H9 (cell line): Measurements from ENCODE around the gene GBA2. TPM values are rescaled to one million over a fixed set of nuclear protein-coding genes. Genes with fewer than 3 reads are reported as not detected.

ENCODE experiments used
- DNase-seq: peaks from one replicate; pipeline ENCODE4 v3.0.0-alpha.2; 2017
- H2AFZ ChIP-seq: one replicate; pipeline ENCODE4 v1.6.1; 2013; ENCODE audit warnings: mild to moderate bottlenecking, low read length, control low read depth, moderate library complexity
- H2AK5ac ChIP-seq: 2 replicates; pipeline ENCODE4 v1.6.1; 2013; ENCODE audit warnings: low read length, control low read depth, mixed read lengths; ENCODE audit not compliant: insufficient read length
- H2BK120ac ChIP-seq: one replicate; pipeline ENCODE4 v1.6.1; 2013; ENCODE audit warnings: low read depth, mild to moderate bottlenecking, low read length, control low read depth, inconsistent platforms; ENCODE audit not compliant: poor library complexity, severe bottlenecking
- H2BK12ac ChIP-seq: 2 replicates; pipeline ENCODE4 v1.6.1; 2013; ENCODE audit warnings: low read length, control low read depth, mixed read lengths, low read depth; ENCODE audit not compliant: insufficient read length
- H2BK15ac ChIP-seq: 2 replicates; pipeline ENCODE4 v1.6.1; 2013; ENCODE audit warnings: low read depth, low read length, control low read depth
- H2BK20ac ChIP-seq: one replicate; pipeline ENCODE4 v1.6.1; 2013; ENCODE audit warnings: low read depth, mild to moderate bottlenecking, low read length, control low read depth, inconsistent platforms; ENCODE audit not compliant: poor library complexity, severe bottlenecking
- H2BK5ac ChIP-seq: 2 replicates; pipeline ENCODE4 v1.6.1; 2013; ENCODE audit warnings: low read length, control low read depth, mixed read lengths; ENCODE audit not compliant: insufficient read length
- H3K14ac ChIP-seq: 2 replicates; pipeline ENCODE4 v1.6.1; 2013; ENCODE audit warnings: low read length, control low read depth; ENCODE audit not compliant: insufficient read depth
- H3K18ac ChIP-seq: 2 replicates; pipeline ENCODE4 v1.6.1; 2013; ENCODE audit warnings: low read depth, mild to moderate bottlenecking, mixed read lengths, low read length, control low read depth; ENCODE audit not compliant: insufficient read length
- H3K23ac ChIP-seq: 2 replicates; pipeline ENCODE4 v1.6.1; 2013; ENCODE audit warnings: low read length, control low read depth, mixed read lengths, low read depth; ENCODE audit not compliant: insufficient read length
- H3K23me2 ChIP-seq: 2 replicates; pipeline ENCODE4 v1.6.1; 2013; ENCODE audit warnings: low read depth, mild to moderate bottlenecking, mixed read lengths, low read length, control low read depth; ENCODE audit not compliant: insufficient read length, poor library complexity, severe bottlenecking
- H3K27ac ChIP-seq: 2 replicates; pipeline ENCODE4 v1.5.1; 2013; ENCODE audit warnings: low read length, control low read depth, mixed read lengths, low read depth; ENCODE audit not compliant: insufficient read length
- H3K27me3 ChIP-seq: 2 replicates; pipeline ENCODE4 v1.6.1; 2013; ENCODE audit warnings: low read length, control low read depth, inconsistent platforms; ENCODE audit not compliant: insufficient read depth
- H3K4ac ChIP-seq: 2 replicates; pipeline ENCODE4 v1.6.1; 2013; ENCODE audit warnings: low read depth, mild to moderate bottlenecking, control low read depth, inconsistent platforms, low read length, moderate library complexity
- H3K4me1 ChIP-seq: 2 replicates; pipeline ENCODE4 v1.6.1; 2013; ENCODE audit warnings: low read length, control low read depth, inconsistent platforms; ENCODE audit not compliant: insufficient read depth
- H3K4me2 ChIP-seq: 2 replicates; pipeline ENCODE4 v1.6.1; 2013; ENCODE audit warnings: low read length, control low read depth, mixed read lengths; ENCODE audit not compliant: insufficient read length, insufficient read depth
- H3K56ac ChIP-seq: 2 replicates; pipeline ENCODE4 v1.6.1; 2013; ENCODE audit warnings: low read depth, mild to moderate bottlenecking, mixed read lengths, low read length, control low read depth; ENCODE audit not compliant: insufficient read length
- H3K79me1 ChIP-seq: 2 replicates; pipeline ENCODE4 v1.6.1; 2013; ENCODE audit warnings: low read depth, mild to moderate bottlenecking, moderate library complexity, low read length, control low read depth, inconsistent platforms; ENCODE audit not compliant: insufficient read depth, poor library complexity, severe bottlenecking
- H3K79me2 ChIP-seq: 2 replicates; pipeline ENCODE4 v1.6.1; 2013; ENCODE audit warnings: low read length, control low read depth, inconsistent platforms; ENCODE audit not compliant: insufficient read depth
- H3K9ac ChIP-seq: 2 replicates; pipeline ENCODE4 v1.6.1; 2013; ENCODE audit warnings: low read length, control low read depth, mixed read lengths; ENCODE audit not compliant: insufficient read length; ENCODE audit errors: extremely low read depth
- H3K9me3 ChIP-seq: one replicate; pipeline ENCODE4 v1.6.1; 2013; ENCODE audit warnings: low read depth, low read length, inconsistent platforms; ENCODE audit not compliant: control insufficient read depth
- H3T11ph ChIP-seq: one replicate; pipeline ENCODE4 v1.6.1; 2013; ENCODE audit warnings: mild to moderate bottlenecking, low read length, control low read depth, inconsistent platforms
- H4K20me1 ChIP-seq: one replicate; pipeline ENCODE4 v1.6.1; 2013; ENCODE audit not compliant: control insufficient read depth, insufficient read length, insufficient read depth
- H4K5ac ChIP-seq: 2 replicates; pipeline ENCODE4 v1.6.1; 2013; ENCODE audit warnings: low read depth, mild to moderate bottlenecking, mixed read lengths, low read length, control low read depth; ENCODE audit not compliant: insufficient read length
- H4K8ac ChIP-seq: replicated peaks from 2 replicates; pipeline ENCODE4 v1.6.1; 2013; ENCODE audit warnings: low read length, control low read depth, mixed read lengths, low read depth; ENCODE audit not compliant: insufficient read length
- H4K91ac ChIP-seq: 2 replicates; pipeline ENCODE4 v1.6.1; 2013; ENCODE audit warnings: low read depth, mild to moderate bottlenecking, moderate library complexity, mixed read lengths, low read length, control low read depth; ENCODE audit not compliant: insufficient read length
- H3K27ac Mint-ChIP-seq, 3 experiments: 2 replicates in 2 of 3; 3 replicates in 1 of 3; pipeline ENCODE4 v1.8.0; 2020 to 2021; ENCODE audit warnings: mixed read lengths in 3 of 3, mild to moderate bottlenecking in 1 of 3, moderate library complexity in 1 of 3
- H3K27me3 Mint-ChIP-seq: 2 replicates; pipeline ENCODE4 v1.8.0; 2021; ENCODE audit warnings: low read depth, mild to moderate bottlenecking, moderate library complexity, mixed read lengths
- H3K36me3 Mint-ChIP-seq, 3 experiments: 2 replicates in 2 of 3; 3 replicates in 1 of 3; pipeline ENCODE4 v1.8.0; 2020 to 2021; ENCODE audit warnings: low read depth in 3 of 3, mixed read lengths in 3 of 3; ENCODE audit not compliant: insufficient read depth in 1 of 3
- H3K4me1 Mint-ChIP-seq, 2 experiments: 2 replicates each; pipeline ENCODE4 v1.8.0; 2020; ENCODE audit warnings: mixed read lengths in 2 of 2
- H3K4me3 Mint-ChIP-seq, 2 experiments: 2 replicates in 1 of 2; 3 replicates in 1 of 2; pipeline ENCODE4 v1.8.0; 2020 to 2021; ENCODE audit warnings: mild to moderate bottlenecking in 2 of 2, mixed read lengths in 2 of 2, moderate library complexity in 1 of 2
- H3K9me3 Mint-ChIP-seq, 2 experiments: 2 replicates in 1 of 2; 3 replicates in 1 of 2; pipeline ENCODE4 v1.8.0; 2020; ENCODE audit warnings: mild to moderate bottlenecking in 2 of 2, mixed read lengths in 2 of 2, moderate library complexity in 1 of 2
- WGBS: extraction: QIAGEN DNeasy Blood & Tissue Kit; methylation state at CpG from one replicate; pipeline ENCODE4 v1.1.7; 2013; ENCODE audit warnings: missing lambda C conversion rate, low lambda C conversion rate, mixed read lengths; ENCODE audit not compliant: insufficient read length; ENCODE audit errors: extremely low coverage; 5-methylcytosine and 5-hydroxymethylcytosine counted together
- total RNA-seq: library from RNA; stranded (reverse); gene quantifications from 2 replicates; pipeline ENCODE4 v1.2.1, GENCODE V29; 2021
- TF ChIP-seq, protein P1 (sequence below): fragments of 200-600 bp; sonication (generic); conservative IDR thresholded peaks from 3 replicates; pipeline ENCODE4 v1.8.0; 2021; ENCODE audit warnings: antibody characterized with exemption, mild to moderate bottlenecking

Gene GBA2
- total RNA-seq, 1 experiment from 2014 or later, result 103 TPM

DNA sequence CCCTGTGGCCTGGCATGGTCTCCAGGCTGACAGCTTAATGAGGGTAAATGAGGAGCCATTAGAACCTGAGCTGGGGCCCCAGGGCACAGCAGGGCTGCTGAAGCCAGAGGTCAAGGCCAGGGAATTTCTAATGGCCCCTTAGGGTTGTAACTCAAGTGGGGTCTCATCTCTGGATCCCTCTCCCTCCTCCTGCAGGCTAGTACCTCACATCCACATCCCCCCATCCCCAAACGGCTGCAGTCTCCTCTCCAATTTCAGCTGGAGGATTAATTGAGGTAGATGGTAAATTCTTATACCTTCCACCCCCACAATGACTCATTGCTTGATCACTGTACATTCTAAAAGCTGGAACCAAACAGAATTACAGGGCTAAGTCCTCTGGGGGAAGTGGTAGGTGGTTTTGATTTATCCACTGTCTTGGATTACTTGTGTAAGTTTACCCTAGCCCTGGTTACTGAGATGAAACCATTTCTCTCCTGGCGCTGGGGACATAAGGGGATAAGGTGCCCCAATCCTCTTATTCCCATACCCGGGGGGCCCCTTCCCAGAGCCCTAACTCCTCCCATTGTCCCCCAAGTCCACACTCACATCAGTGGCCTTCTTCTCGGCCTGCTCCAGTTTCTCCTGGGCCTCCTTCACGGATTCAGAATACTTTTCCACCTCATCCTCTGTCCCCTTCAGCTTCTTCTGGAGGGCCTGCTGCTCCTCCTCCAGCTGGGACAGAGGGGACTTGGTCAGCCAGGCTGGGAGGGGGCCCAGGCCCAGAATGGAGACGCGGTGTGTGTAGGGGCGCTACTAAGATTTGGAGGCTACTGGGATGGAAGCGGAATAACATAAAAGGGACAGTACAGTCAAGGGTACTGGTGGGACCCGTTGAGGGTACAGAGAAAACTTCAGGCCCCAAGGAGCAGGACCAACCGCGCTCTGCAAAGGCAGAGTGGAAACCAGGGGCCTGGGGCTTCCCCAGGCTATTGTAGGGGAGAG lies 60.2 kb downstream of the GBA2 start:
- Histone ChIP-seq H3K27ac (no peak overlapping the region), H3K23ac (no peak overlapping the region), H3T11ph (no peak overlapping the region), H3K27me3 (no peaks in the 10 kb centered on the region), H2BK20ac (no peak overlapping the region), H3K56ac (no peak overlapping the region), H4K20me1 (no peaks in the 10 kb centered on the region), H3K9me3 (no peaks in the 10 kb centered on the region), H4K8ac (no peak overlapping the region), H3K4ac (no peak overlapping the region), H3K79me1 (no peaks in the 10 kb centered on the region), H2BK15ac (no peak overlapping the region), H3K14ac (peak overlapping the region; percentile 81), H3K9ac (peak overlapping the region; percentile 36), H2AK5ac (no peak overlapping the region), H3K79me2 (no peaks in the 10 kb centered on the region; the same call in 1 of the 2 replicates), H4K5ac (no peak overlapping the region), H2BK12ac (no peak overlapping the region), H3K23me2 (peaks cover 6% of the 10 kb centered on the region), H4K91ac (no peak overlapping the region), H3K18ac (no peak overlapping the region), H3K4me1 (peaks cover 3% of the 10 kb centered on the region), H2AFZ (no peak overlapping the region), H2BK120ac (no peak overlapping the region), H2BK5ac (no peak overlapping the region), H3K4me2 (peak overlapping the region; percentile 67)
- H3K27ac Mint-ChIP-seq, result peak overlapping the region in 2 of 3 experiments; percentile 68 to 84; a peak in 2 of 7 replicates
- no peak for DNase-seq
- no peaks in the 10 kb centered on the region; the same call in 1 of the 2 replicates for H3K27me3 Mint-ChIP-seq
- no CpG with 5 or more reads among the region's 12 CpGs for WGBS
- H3K4me1 Mint-ChIP-seq, result peaks cover 27 to 30% of the 10 kb centered on the region in 2 experiments
- H3K36me3 Mint-ChIP-seq, result peaks cover 25 to 48% (median 43%) of the 10 kb centered on the region in 3 experiments
- TF ChIP-seq, protein P1, sequence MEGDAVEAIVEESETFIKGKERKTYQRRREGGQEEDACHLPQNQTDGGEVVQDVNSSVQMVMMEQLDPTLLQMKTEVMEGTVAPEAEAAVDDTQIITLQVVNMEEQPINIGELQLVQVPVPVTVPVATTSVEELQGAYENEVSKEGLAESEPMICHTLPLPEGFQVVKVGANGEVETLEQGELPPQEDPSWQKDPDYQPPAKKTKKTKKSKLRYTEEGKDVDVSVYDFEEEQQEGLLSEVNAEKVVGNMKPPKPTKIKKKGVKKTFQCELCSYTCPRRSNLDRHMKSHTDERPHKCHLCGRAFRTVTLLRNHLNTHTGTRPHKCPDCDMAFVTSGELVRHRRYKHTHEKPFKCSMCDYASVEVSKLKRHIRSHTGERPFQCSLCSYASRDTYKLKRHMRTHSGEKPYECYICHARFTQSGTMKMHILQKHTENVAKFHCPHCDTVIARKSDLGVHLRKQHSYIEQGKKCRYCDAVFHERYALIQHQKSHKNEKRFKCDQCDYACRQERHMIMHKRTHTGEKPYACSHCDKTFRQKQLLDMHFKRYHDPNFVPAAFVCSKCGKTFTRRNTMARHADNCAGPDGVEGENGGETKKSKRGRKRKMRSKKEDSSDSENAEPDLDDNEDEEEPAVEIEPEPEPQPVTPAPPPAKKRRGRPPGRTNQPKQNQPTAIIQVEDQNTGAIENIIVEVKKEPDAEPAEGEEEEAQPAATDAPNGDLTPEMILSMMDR, result no peak
- peak overlapping the region; percentile 84 to 93 for H3K4me3 Mint-ChIP-seq
- H3K9me3 Mint-ChIP-seq, result peaks cover 0 to 2% of the 10 kb centered on the region in 2 experiments; a peak in 2 of 5 replicates
